Measurements from ENCODE around the gene TUBGCP6.

Gene TUBGCP6

DNA sequence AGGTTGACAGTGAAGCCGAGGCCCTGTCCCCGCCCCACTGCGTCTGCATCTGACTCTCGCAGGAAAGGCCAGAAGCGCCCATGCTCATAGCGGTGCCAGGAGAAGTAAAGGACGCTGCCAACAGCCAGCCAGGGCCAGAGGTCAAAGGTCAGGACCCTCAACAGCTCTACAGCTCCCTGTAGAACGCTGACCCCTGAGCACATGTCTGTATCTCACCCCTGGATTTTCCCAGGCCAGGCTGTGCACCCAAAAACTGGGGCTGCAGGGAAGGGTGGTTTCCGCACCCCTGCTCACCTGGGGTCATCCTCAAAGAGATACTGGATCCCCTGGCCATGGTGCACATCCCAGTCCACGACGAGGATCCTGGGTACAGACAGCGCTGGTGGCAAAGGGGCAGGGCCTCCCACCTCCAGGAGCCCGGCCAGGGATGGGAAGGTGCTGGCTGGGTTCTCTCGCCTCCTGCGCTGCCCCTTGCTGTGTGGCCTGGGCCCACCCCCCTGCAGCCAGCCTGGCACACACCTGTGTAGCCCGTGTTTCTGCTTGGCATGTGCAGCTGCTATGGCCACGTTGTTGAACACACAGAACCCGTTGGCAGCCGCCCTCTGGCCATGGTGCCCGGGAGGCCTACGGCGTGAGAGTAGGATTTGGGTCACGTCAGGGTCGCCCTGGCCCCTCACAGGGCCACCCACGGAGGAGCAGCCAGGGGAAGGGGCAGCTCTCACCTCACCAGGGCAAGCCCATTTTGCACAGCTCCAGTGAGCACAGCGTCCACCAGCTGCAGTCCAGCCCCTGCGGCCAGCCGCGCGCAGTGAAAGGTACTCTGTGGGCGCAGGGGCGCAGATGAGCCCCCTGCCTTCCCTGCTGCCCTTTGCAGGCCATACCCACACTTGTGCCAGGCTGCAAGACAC, 4.8 kb upstream of the TUBGCP6 start:
- peaks cover 16% of the 10 kb centered on the region for H3K4me1 Mint-ChIP-seq
- H3K4me3 Mint-ChIP-seq, result peak overlapping the region; percentile 79
- no peaks in the 10 kb centered on the region for H3K9me3 Mint-ChIP-seq
- no peaks in the 10 kb centered on the region for H3K27me3 Mint-ChIP-seq
- peaks cover 5% of the 10 kb centered on the region for H3K36me3 Mint-ChIP-seq
- H3K27ac Mint-ChIP-seq, result no peak overlapping the region

DNA sequence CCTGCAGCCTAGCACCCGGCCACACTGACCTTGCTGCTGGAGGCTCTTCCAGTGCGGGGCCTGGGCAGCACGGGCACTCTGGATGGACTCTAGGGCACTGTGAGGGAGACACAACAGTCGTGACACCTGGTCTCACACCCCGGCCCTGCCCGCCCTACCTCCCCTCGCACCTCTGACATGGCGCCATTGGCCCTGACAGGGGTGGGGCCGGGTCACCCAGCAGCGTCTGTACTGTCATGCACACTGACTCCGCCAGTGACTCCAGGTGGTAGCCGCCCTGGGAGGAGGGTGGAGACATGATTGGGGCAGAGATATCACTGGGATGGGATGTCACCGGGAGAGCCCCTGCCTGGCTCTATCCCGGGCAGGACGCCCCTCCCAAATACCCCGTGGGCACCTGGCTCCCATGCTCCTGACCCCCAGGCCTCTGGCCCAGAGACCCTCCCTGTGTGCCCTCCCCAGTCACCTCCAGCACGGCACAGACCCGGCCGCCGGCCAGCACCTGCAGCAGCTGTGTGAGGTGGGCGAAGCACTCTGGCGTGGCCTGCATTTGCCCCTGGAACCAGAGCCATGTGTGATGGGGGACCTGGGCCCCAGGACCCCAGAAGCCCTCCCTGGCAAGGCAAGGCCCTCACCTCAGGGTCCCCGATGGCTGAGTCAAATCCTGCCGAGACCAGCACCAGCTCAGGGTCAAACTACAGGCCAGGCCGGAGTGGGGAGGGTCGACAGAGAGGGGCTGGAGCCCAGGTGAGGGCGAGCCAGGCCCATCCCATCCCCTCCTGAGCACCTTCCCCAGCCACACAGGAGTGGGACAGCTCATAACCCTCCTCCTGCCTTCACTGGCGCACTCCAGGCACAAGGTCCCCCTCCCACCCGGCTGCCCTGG, 3.6 kb upstream of the TUBGCP6 start:
- H3K4me3 Mint-ChIP-seq, result peak overlapping the region; percentile 19
- no peaks in the 10 kb centered on the region for H3K27me3 Mint-ChIP-seq
- no peaks in the 10 kb centered on the region for H3K9me3 Mint-ChIP-seq
- H3K4me1 Mint-ChIP-seq, result peaks cover 16% of the 10 kb centered on the region
- H3K27ac Mint-ChIP-seq, result no peak overlapping the region
- peaks cover 5% of the 10 kb centered on the region for H3K36me3 Mint-ChIP-seq

DNA sequence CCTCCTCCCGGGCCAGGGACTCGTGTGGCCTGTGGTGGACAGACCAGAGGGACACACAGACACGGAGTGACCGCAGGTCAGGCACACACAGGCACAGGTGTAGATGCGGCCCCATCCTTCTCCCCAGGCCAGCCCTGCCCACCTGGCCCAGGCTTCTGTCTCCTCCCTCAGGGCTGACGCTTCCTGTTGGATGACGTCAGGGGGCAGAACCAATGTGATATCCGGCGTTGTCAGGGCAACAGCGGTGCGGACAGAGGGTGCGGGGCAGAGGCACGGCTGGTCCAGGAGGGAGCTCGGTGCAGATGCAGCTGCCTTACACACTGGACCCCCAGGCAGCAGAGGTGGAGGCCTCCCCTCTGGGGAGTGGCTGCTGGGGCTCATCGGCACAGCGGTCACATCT, 2.9 kb upstream of the TUBGCP6 start:
- Mint-ChIP-seq H3K4me1 (peaks cover 16% of the 10 kb centered on the region), H3K27ac (no peak overlapping the region), H3K27me3 (no peaks in the 10 kb centered on the region), H3K36me3 (peaks cover 5% of the 10 kb centered on the region), H3K4me3 (peak overlapping the region; percentile 19), H3K9me3 (no peaks in the 10 kb centered on the region)

DNA sequence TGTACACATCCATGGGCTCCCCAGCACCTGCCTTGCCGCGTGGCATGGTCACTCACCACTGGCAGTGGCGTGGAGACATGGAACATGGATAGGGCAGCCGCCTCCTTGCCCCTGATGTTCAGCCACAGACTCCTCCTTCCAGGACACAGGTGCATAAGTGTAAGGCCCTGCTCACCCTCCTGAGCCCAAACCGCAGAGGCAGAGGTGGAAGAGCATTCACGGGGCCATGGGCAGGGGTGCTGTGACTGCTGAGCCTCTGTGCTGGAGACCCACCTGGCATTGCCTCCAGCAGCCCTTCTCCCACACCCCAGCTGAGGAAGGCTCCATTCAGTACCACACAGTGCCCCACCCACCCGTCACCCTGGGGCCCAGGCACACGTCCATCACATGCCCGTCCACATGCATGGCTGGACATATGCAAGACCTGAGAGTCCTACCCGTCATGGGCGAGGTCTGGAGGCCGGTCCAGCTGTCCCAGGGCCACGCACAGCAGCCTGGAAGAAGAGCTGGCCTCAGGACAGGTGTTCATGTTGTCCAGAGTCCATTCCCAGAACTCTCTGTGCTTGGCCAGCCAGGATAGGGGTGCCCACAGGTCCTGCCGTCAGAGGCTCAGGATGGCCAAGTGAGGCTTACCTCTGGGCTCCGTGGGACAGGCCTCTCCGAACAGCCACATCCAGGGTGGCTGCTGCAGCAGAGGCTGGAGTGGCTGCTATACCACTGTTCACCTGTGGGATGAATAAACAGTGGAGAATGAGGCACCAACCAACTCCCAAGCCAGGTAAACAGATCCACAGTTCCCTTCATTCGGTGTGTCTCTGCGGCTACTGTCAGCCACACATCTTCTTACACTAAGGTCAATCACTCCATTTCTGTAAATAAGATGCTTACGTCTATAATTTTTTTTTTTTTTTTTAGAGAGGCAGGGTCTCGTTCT, 1.7 kb upstream of the TUBGCP6 start:
- Mint-ChIP-seq H3K27me3 (no peaks in the 10 kb centered on the region), H3K27ac (peak overlapping the region; percentile 30), H3K36me3 (peaks cover 5% of the 10 kb centered on the region), H3K4me1 (peaks cover 23% of the 10 kb centered on the region), H3K4me3 (peak overlapping the region; percentile 99), H3K9me3 (no peaks in the 10 kb centered on the region)

DNA sequence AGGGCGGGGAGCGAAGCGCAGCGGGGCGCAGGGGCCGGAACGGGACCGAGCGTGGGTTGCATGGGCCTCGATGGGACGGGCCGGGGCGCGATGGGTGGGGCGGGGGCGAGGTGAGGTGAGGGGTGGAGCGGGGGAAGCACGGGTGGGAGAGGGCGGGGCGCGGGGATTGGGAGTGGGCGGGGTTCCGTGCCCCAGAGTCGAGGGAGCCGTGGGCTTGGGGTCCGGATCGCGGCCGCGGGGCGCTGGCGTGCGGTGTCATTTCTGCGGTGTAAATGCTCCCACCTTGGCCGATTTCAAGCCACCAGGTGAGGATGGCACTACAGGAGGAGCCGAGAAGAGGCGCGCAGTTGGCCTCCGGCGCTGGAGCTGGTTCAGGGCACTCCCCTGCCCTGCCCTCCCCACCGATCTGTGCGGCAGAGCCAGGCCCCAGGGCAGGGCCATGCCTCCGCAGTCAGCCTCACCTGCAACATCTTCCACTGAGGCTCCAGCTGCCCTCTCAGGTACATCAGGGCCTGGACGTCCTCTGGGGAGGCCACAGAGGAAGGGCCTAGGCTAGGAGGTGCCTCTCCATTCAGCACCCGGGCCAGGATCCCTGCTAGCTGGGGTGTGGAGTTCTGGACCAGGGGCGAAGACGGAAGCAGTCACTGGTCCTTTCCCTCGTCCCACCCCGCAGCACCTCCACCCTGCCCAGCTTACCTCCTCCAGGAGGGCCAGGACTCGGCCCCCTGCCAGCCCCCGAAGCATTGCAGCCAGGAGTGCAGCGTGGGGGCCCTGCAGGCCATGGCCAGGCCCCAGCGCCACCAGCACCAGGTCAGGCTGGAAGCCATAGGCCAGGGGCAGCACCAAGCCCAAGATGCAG, 620 bp upstream of the TUBGCP6 start:
- Mint-ChIP-seq H3K27me3 (no peaks in the 10 kb centered on the region), H3K4me3 (peak overlapping the region; percentile 99), H3K36me3 (peaks cover 5% of the 10 kb centered on the region), H3K4me1 (peaks cover 30% of the 10 kb centered on the region), H3K9me3 (no peaks in the 10 kb centered on the region), H3K27ac (peak overlapping the region; percentile 100)

DNA sequence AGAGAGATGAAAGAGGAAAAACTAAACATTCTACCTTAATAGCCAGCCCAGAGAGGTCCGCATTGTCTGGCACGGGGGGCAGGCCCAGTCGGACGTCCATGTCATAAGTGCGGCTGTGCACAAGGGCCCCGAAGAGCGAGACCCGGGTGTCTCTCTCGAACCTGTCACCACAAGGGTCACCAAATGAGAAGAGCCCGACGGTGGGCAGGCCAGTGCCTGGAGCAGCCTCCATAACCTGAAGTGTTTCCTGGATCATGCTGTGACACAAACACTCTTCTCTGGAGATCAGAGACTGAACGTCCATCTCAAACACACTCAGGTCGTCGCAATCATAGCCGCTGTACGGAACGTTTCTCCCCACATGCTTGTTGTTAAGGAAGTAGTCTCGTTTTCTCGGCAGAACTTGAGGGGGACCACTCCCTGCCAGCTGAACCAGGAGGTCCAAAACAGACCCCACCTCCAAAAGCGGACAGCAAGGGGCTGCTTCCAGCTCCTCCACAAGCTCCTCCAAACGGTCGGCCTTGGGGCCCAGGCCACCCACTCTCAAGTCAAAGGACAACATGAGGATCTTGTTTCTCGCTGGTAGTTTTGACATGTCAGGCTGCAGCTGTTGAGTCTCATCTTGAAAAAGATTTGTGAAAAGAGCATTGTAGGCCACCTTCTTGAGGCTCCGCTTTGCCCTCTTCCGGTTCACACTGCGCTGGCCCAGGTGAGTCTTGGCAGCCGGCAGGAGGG, 971 bp downstream of the TUBGCP6 start:
- Mint-ChIP-seq H3K9me3 (no peaks in the 10 kb centered on the region), H3K27me3 (no peaks in the 10 kb centered on the region), H3K27ac (peak overlapping the region; percentile 100), H3K36me3 (peaks cover 5% of the 10 kb centered on the region), H3K4me1 (peaks cover 27% of the 10 kb centered on the region), H3K4me3 (peak overlapping the region; percentile 99)

DNA sequence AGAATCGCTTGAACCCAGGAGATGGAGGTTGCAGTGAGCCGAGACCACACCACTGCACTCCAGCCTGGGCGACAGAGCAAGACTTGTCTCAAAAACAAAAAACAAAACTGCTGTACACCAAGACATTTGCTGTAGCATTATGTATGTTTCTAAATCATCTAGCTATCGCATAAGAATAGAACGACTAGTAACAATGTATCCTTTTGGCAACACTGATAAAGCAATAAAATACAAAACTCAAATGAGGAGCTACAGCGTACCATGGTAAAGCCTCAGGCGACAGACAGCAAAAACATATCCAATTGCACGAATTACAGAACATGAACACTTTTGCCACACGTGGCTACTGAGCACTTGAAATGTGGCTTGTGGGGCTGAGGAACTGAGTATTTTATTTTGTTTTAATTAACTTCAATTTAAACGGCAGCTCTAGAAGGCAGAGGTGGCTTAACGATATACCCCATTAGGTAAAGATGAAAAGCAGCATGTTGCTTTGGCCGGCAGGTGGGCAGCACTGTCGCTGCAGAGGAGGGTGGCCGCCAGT, 2.3 kb downstream of the TUBGCP6 start:
- Mint-ChIP-seq H3K27me3 (no peaks in the 10 kb centered on the region), H3K36me3 (peaks cover 5% of the 10 kb centered on the region), H3K4me1 (peaks cover 32% of the 10 kb centered on the region), H3K4me3 (peak overlapping the region; percentile 99), H3K9me3 (no peaks in the 10 kb centered on the region), H3K27ac (peak overlapping the region; percentile 8)

DNA sequence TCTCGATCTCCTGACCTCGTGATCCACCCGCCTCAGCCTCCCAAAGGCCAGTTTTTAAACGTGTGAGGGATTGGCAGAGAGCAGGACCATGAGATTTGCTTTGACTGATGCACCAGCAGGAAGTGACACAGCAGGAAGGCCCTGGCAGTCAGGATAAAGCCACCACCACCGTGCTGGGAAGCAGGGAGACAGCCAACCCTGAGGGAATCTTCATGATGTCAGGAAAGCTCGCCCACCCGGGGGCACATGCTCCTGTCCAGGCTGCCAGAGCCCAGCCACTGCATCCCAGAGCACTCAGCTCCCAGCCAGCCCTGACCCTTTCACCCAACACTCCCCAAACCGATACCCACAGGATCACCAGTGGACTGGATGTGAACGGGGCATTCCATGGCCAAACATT, 6.1 kb downstream of the TUBGCP6 start:
- no peaks in the 10 kb centered on the region for H3K27me3 Mint-ChIP-seq
- H3K36me3 Mint-ChIP-seq, result no peaks in the 10 kb centered on the region
- no peak overlapping the region for H3K27ac Mint-ChIP-seq
- H3K9me3 Mint-ChIP-seq, result no peaks in the 10 kb centered on the region
- no peak overlapping the region for H3K4me3 Mint-ChIP-seq
- H3K4me1 Mint-ChIP-seq, result peaks cover 46% of the 10 kb centered on the region

DNA sequence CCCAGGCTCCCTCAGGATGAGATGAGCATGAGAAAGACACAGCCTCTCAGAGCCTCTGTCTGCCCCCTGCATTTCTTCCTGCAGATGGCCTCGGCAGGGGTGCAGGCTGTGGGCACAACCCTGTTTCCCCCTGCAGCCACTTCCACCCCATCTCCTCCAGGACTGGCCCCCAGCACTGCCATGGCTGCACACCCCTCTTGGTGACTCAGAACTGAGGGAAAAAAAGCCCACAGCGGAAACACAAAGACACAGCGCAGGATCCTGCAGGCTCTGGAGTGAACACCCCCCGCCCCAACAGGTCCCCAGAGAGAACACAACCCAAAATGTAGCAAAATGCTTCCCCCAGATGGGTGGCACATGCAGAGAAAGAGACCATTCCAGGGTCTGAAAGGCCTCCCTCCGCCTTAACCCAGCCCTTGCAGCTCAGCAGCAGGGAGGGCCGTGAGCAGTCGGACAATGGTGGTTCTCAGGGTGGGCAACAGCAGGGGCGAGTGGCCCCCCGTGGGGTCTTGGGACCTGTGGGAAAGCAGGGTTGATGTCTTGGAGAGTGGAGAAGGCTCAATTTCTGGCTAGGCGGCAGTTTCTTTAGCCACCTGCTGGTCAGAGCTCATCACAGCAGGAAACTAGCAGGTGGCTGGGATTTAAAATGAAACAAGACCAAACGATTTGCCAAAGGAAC, 8.0 kb downstream of the TUBGCP6 start:
- Mint-ChIP-seq H3K9me3 (no peaks in the 10 kb centered on the region), H3K36me3 (no peaks in the 10 kb centered on the region), H3K4me3 (no peak overlapping the region), H3K27me3 (no peaks in the 10 kb centered on the region), H3K4me1 (peaks cover 43% of the 10 kb centered on the region), H3K27ac (no peak overlapping the region)

DNA sequence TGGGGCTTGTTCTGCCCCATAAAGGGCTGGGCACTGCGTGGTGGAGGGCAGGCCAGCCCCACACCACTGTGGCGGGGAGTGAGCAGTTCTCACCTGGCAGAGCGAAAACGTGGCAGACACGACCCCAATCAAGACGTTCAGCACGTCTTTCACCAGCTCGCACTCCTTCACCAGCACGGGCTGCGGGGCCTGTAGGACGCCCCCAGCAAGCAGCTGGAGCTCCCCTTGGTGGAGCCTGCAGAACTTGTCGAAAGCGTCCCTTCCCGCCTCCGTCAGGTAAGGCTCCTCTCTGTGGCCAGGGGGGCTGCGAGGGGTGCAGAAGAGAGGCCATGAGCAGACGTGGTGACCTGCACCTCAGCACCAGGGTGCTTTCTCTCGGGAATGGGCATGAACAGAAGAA, 11.6 kb downstream of the TUBGCP6 start:
- Mint-ChIP-seq H3K9me3 (no peaks in the 10 kb centered on the region), H3K4me3 (no peak overlapping the region), H3K36me3 (no peaks in the 10 kb centered on the region), H3K4me1 (peaks cover 30% of the 10 kb centered on the region), H3K27ac (no peak overlapping the region), H3K27me3 (no peaks in the 10 kb centered on the region)

DNA sequence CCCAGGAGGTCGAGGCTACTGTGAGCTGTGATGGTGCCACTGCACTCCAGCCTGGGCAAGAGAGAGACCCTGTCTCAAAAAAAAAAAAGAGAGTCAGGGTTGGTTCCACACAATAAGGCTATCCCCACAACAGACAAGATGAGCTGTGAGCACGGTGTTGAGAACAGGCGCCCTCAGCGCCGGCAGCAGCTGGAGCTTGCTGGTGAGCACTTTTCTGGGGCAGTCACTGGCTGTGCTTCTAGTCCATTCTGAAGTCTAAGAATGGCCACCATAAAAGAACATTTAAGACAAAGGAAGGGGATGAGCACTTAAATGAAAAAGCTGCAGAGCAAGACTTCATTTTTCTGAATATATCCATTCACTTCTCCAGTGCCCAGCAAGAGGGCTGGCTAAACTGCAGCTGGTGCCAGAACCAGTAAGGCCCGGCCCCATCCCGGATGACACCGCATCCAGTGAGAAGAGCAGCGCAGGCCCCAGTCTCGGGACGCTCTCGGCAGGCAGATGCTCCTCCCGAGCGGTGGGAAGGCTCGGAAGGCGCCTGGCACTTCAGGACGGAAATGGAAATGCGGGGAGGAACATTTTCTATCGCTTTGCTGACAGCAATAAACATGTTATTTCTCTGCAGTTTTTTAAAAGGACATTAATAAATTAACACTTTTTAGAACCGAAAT, 12.2 kb downstream of the TUBGCP6 start:
- H3K27ac Mint-ChIP-seq, result no peak overlapping the region

DNA sequence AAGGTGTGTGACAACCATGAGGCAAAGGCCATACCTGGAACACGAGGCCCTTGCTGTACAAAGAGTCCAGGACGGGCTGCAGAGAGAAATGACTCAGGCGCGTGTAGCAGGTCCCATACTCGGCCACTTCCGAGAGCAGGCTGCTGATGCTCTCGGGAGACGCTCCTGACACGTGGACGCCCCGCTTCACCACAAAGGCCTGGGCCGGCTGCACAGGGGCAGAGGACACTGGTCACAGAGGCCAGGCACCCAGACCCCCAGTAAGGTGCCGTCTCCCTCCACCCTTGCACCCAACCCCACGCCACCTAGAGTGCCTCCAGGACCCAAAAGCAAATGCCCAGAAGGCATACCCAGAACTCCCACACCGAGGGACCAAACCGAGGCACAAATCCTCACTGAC, 15.5 kb downstream of the TUBGCP6 start:
- H3K36me3 Mint-ChIP-seq, result peaks cover 2% of the 10 kb centered on the region
- H3K27me3 Mint-ChIP-seq, result no peaks in the 10 kb centered on the region
- H3K4me1 Mint-ChIP-seq, result peaks cover 7% of the 10 kb centered on the region
- no peak overlapping the region for H3K27ac Mint-ChIP-seq
- H3K4me3 Mint-ChIP-seq, result no peak overlapping the region
- H3K9me3 Mint-ChIP-seq, result no peaks in the 10 kb centered on the region

More for the DNA sequence above, 12.2 kb downstream of the TUBGCP6 start:
- peaks cover 24% of the 10 kb centered on the region for H3K4me1 Mint-ChIP-seq
- no peaks in the 10 kb centered on the region for H3K36me3 Mint-ChIP-seq
- no peaks in the 10 kb centered on the region for H3K27me3 Mint-ChIP-seq
- no peak overlapping the region for H3K4me3 Mint-ChIP-seq
- no peaks in the 10 kb centered on the region for H3K9me3 Mint-ChIP-seq

DNA sequence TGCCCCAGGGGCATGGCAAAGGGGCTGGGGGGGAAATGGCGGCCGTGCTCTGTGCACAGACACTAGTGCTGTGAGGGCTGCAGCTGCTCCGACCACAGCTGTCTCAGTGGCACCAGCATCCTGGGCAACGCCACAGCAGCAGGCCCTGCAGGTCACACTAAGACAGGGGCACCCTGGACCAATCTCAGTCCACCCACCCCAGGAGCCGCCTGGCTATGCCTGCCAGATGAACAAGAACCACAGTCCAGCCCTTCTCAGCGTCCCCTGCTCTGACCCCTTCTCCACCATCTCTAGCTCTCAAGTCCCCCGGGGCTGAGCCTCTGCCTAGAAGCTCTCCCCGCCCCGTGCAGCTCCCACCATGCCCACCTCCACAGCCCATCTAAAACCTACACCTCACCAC, 16.5 kb downstream of the TUBGCP6 start:
- H3K9me3 Mint-ChIP-seq, result no peaks in the 10 kb centered on the region
- H3K4me1 Mint-ChIP-seq, result no peaks in the 10 kb centered on the region
- no peak overlapping the region for H3K27ac Mint-ChIP-seq
- peaks cover 5% of the 10 kb centered on the region for H3K36me3 Mint-ChIP-seq
- H3K4me3 Mint-ChIP-seq, result no peak overlapping the region
- no peaks in the 10 kb centered on the region for H3K27me3 Mint-ChIP-seq

All from activated naive CD4-positive, alpha-beta T cell treated with anti-CD3 and anti-CD28 coated beads, Interleukin-2, amount 50 U/mL, for 24 hours (primary cell).